MM.1S (cell line): ENCODE results near the gene MEIS2.

Source experiments
- DNase-seq: peaks from one replicate; pipeline ENCODE4 v3.0.0-alpha.2; 2015
- H2AFZ ChIP-seq: fragments of 300-600 bp; sonication (generic); 2 replicates; pipeline ENCODE4 v1.6.0; 2016; ENCODE audit warnings: antibody characterized with exemption, low read length
- H3F3A ChIP-seq: fragments of 300-600 bp; sonication (generic); 2 replicates; pipeline ENCODE4 v1.6.1; 2016; ENCODE audit warnings: mild to moderate bottlenecking, antibody characterized with exemption, low read length, moderate library complexity, mixed read lengths; ENCODE audit not compliant: insufficient read depth
- H3K27ac ChIP-seq: fragments of 300-600 bp; sonication (generic); 2 replicates; pipeline ENCODE4 v1.5.1; 2016; ENCODE audit warnings: mild to moderate bottlenecking, low read length
- H3K27me3 ChIP-seq: fragments of 300-600 bp; sonication (generic); replicated peaks from 2 replicates; pipeline ENCODE4 v1.6.0; 2016; ENCODE audit warnings: low read length; ENCODE audit not compliant: insufficient read depth
- H3K36me3 ChIP-seq: fragments of 300-600 bp; sonication (generic); replicated peaks from 2 replicates; pipeline ENCODE4 v1.6.1; 2016; ENCODE audit warnings: mild to moderate bottlenecking, low read length, mixed read lengths; ENCODE audit not compliant: insufficient read depth
- H3K4me1 ChIP-seq: fragments of 300-600 bp; sonication (generic); 2 replicates; pipeline ENCODE4 v1.6.1; 2016; ENCODE audit warnings: low read length, mixed read lengths
- H3K4me2 ChIP-seq: fragments of 300-600 bp; sonication (generic); 2 replicates; pipeline ENCODE4 v1.6.0; 2016; ENCODE audit warnings: low read depth, low read length
- H3K4me3 ChIP-seq: fragments of 300-600 bp; sonication (generic); 2 replicates; pipeline ENCODE4 v1.5.1; 2016; ENCODE audit warnings: low read length, mixed read lengths
- H3K79me2 ChIP-seq: fragments of 300-600 bp; sonication (generic); 2 replicates; pipeline ENCODE4 v1.6.1; 2016; ENCODE audit warnings: mixed run types, low read length, mixed read lengths
- H3K9ac ChIP-seq: fragments of 300-600 bp; sonication (generic); 2 replicates; pipeline ENCODE4 v1.6.1; 2016; ENCODE audit warnings: low read length, mixed read lengths
- H3K9me2 ChIP-seq: fragments of 300-600 bp; sonication (generic); replicated peaks from 2 replicates; pipeline ENCODE4 v1.6.1; 2016; ENCODE audit warnings: mild to moderate bottlenecking, low read length, mixed read lengths; ENCODE audit not compliant: insufficient read depth
- H3K9me3 ChIP-seq: fragments of 300-600 bp; sonication (generic); replicated peaks from 2 replicates; pipeline ENCODE4 v1.6.1; 2016; ENCODE audit warnings: mild to moderate bottlenecking, low read length, mixed read lengths; ENCODE audit not compliant: insufficient read depth
- H4K20me1 ChIP-seq: fragments of 300-600 bp; sonication (generic); 2 replicates; pipeline ENCODE4 v1.6.1; 2016; ENCODE audit warnings: mild to moderate bottlenecking, low read length, moderate library complexity, mixed read lengths; ENCODE audit not compliant: insufficient read depth
- CTCF ChIP-seq: fragments of 300-600 bp; sonication (generic); IDR thresholded peaks from 2 replicates; pipeline ENCODE4 v1.5.1; 2016; ENCODE audit warnings: antibody characterized with exemption, low read length, mixed read lengths
- EZH2 ChIP-seq: fragments of 300-600 bp; sonication (generic); optimal IDR thresholded peaks from 2 replicates; pipeline ENCODE3; 2017; ENCODE audit warnings: low read depth, mild to moderate bottlenecking, antibody characterized with exemption, low read length, mixed read lengths
- EZH2phosphoT487 ChIP-seq: fragments of 300-600 bp; sonication (generic); IDR thresholded peaks from 2 replicates; pipeline ENCODE4 v1.6.1; 2018; ENCODE audit warnings: antibody characterized with exemption, low read length

MEIS2 gene

GRCh38 chr15:36883713-36884517, 216.4 kb downstream of the MEIS2 start:
- H3K9me2 ChIP-seq: no peaks in the 10 kb centered on the region
- H3K27ac ChIP-seq: no peak overlapping the region
- H3K9me3 ChIP-seq: no peaks in the 10 kb centered on the region
- H3K4me3 ChIP-seq: no peak overlapping the region
- H3K9ac ChIP-seq: no peak overlapping the region
- TF ChIP-seq CTCF (peak; percentile 76), EZH2phosphoT487 (no peak)
- peaks cover 8% of the 10 kb centered on the region; the same call in 1 of the 2 replicates for H3K27me3 ChIP-seq
- H3F3A ChIP-seq: no peaks in the 10 kb centered on the region
- H4K20me1 ChIP-seq: no peaks in the 10 kb centered on the region
- H3K4me2 ChIP-seq: peak overlapping the region; percentile 10; the same call in 1 of the 2 replicates
- H2AFZ ChIP-seq: no peak overlapping the region
- H3K4me1 ChIP-seq: no peaks in the 10 kb centered on the region
- no peaks in the 10 kb centered on the region for H3K79me2 ChIP-seq
- DNase-seq: peak; percentile 81
- no peaks in the 10 kb centered on the region for H3K36me3 ChIP-seq

GRCh38 chr15:36882487-36883131, 217.7 kb downstream of the MEIS2 start:
- peaks cover 8% of the 10 kb centered on the region; the same call in 1 of the 2 replicates for H3K27me3 ChIP-seq
- no peaks in the 10 kb centered on the region for H3F3A ChIP-seq
- H3K27ac ChIP-seq: no peak overlapping the region
- H3K79me2 ChIP-seq: no peaks in the 10 kb centered on the region
- no peaks in the 10 kb centered on the region for H3K9me3 ChIP-seq
- no peak overlapping the region for H3K4me3 ChIP-seq
- H3K4me1 ChIP-seq: no peaks in the 10 kb centered on the region
- no peaks in the 10 kb centered on the region for H3K9me2 ChIP-seq
- H3K36me3 ChIP-seq: no peaks in the 10 kb centered on the region
- no peak for TF ChIP-seq CTCF
- TF ChIP-seq EZH2phosphoT487: no peak
- no peak for TF ChIP-seq EZH2
- H2AFZ ChIP-seq: no peak overlapping the region
- DNase-seq: no peak
- no peak overlapping the region for H3K4me2 ChIP-seq
- H4K20me1 ChIP-seq: no peaks in the 10 kb centered on the region
- H3K9ac ChIP-seq: no peak overlapping the region

GRCh38 chr15:36882056-36882455, 218.3 kb downstream of the MEIS2 start:
- no peak for DNase-seq
- H3K4me2 ChIP-seq: no peak overlapping the region
- no peaks in the 10 kb centered on the region for H3F3A ChIP-seq
- no peak overlapping the region for H3K27ac ChIP-seq
- no peaks in the 10 kb centered on the region for H3K9me3 ChIP-seq
- peaks cover 8% of the 10 kb centered on the region; the same call in 1 of the 2 replicates for H3K27me3 ChIP-seq
- no peaks in the 10 kb centered on the region for H3K4me1 ChIP-seq
- no peaks in the 10 kb centered on the region for H4K20me1 ChIP-seq
- no peak overlapping the region for H2AFZ ChIP-seq
- H3K4me3 ChIP-seq: no peak overlapping the region
- no peaks in the 10 kb centered on the region for H3K9me2 ChIP-seq
- no peaks in the 10 kb centered on the region for H3K36me3 ChIP-seq
- no peak overlapping the region for H3K9ac ChIP-seq
- no peaks in the 10 kb centered on the region for H3K79me2 ChIP-seq
- TF ChIP-seq CTCF (no peak), EZH2phosphoT487 (no peak), EZH2 (no peak)
